Measurements from ENCODE around the gene ACO2. TPM values are rescaled to one million over a fixed set of nuclear protein-coding genes. Genes with fewer than 3 reads are reported as not detected.

Gene ACO2
- total and polyA plus RNA-seq, 2 of the 8 experiments (the other 6 are each of a cell fraction or from before 2014, with no cell fraction given), result 52.8 to 75.4 TPM

DNA sequence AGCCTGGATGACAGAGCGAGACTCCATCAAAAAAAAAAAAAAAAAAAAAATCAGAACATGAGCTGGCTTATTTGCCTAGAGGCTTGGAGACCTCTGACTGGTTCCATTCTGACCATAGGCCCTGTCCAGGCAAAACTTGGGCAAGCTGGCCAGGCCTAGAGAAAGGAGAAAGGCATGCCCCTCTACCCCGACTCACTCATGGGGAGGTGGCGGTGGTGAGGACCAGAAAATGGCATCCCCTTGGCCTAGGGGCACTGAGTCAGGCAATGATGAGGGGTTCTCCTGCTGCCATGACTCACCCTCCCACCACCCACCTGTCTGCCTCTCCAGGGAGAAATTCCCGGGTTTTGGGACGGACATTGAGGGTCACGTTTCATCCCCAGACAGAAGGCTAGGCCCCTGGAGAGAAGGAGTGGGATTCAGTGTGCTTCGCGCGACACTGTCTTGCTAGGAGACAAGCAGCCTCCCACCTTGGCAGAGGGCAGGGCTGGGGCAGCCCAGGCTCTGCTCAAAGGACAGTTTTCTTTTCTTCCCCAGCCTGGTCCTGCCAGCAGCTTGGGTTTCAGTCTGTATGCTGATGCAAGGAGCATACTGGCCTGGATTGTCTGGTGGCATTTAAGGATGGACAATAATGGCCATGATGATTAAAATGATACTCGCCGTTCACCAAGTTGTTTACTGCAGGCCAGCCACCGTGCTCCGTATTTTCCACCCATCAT lies 39.5 kb upstream of the ACO2 start:
- no peak overlapping the region for H3K9ac ChIP-seq (replicated peaks in 1 of 4; ENCODE audit: extremely low read depth in 1 of 4, low read depth in 3 of 4, low read length in 3 of 4)
- CTCF ChIA-PET (ENCODE audit: partially characterized antibody), result interaction anchor here (0.6 to 4.1 kb wide), 5 partner anchors 26 to 100 kb away, joined by 3 to 18 read pairs (median 3); no protein-coding TSS in a partner anchor
- H4K20me1 ChIP-seq (replicated peaks in 1 of 2; ENCODE audit: control insufficient read depth in 1 of 2, insufficient read depth in 2 of 2, low read length in 2 of 2), result peaks cover 0 to 2% of the 10 kb centered on the region in 2 experiments
- H3K4me2 ChIP-seq (ENCODE audit: insufficient read depth in 1 of 2, low read depth in 2 of 2, low read length in 2 of 2), result no peak overlapping the region
- no peak overlapping the region for H3K23ac ChIP-seq (ENCODE audit: insufficient read length)
- no peak overlapping the region for H3K4me3 ChIP-seq (ENCODE audit: extremely low read depth in 1 of 4, insufficient read depth in 2 of 4, low read depth in 3 of 4, low read length in 4 of 4)
- POLR2A ChIA-PET (ENCODE audit: partially characterized antibody), result interaction anchor here (0.6 to 2.9 kb wide), 9 partner anchors 10 to 145 kb away, joined by 3 to 21 read pairs (median 4); partner anchors contain the start of gene TOB2
- H3K9me3 ChIP-seq (ENCODE audit: insufficient read depth in 2 of 2, low read depth in 1 of 2, low read length in 1 of 2), result no peaks in the 10 kb centered on the region
- H2AFZ ChIP-seq (ENCODE audit: low read length), result no peak overlapping the region
- no peak overlapping the region for H2BK5ac ChIP-seq (ENCODE audit: low read depth, low read length)
- H2BK15ac ChIP-seq (ENCODE audit: low read length), result no peak overlapping the region
- FAIRE-seq (no peak), DNase-seq (ENCODE audit: low read depth in 1 of 2, low spot score in 2 of 2) (no peak)
- H4K91ac ChIP-seq (replicated peaks; ENCODE audit: insufficient read length, low read length), result no peak overlapping the region
- no peak overlapping the region for H2AK5ac ChIP-seq (ENCODE audit: low read depth, low read length)
- no peak overlapping the region for H4K5ac ChIP-seq (ENCODE audit: insufficient read length, low read depth, low read length)
- no peaks in the 10 kb centered on the region for H3K23me2 ChIP-seq (ENCODE audit: low read depth, low read length)
- H3K18ac ChIP-seq (ENCODE audit: extremely low read depth, low read length), result no peak overlapping the region
- H4K8ac ChIP-seq (ENCODE audit: extremely low read depth, insufficient read depth, low read length), result peak overlapping the region; percentile 91
- H3K79me1 ChIP-seq (ENCODE audit: low read depth, low read length), result peaks cover 5% of the 10 kb centered on the region
- no peak overlapping the region; the same call in 1 of the 2 replicates for H2BK20ac ChIP-seq (ENCODE audit: low read length)
- H3K56ac ChIP-seq (replicated peaks; ENCODE audit: insufficient read length, low read depth, low read length), result no peak overlapping the region
- H3K27ac ChIP-seq (ENCODE audit: low read depth, low read length), result no peak overlapping the region
- WGBS, 2 experiments (ENCODE audit: extremely low coverage in 1 of 2, insufficient coverage in 1 of 2, insufficient read length in 1 of 2, insufficient replicate concordance in 2 of 2, low coverage in 1 of 2, low lambda C conversion rate in 2 of 2, missing lambda C conversion rate in 1 of 2), result 89% methylated on average over 10 of the region's 13 CpGs; no CpG with 5 or more reads in 1 of the 2 experiments
- no peaks in the 10 kb centered on the region for H3K27me3 ChIP-seq (replicated peaks in 1 of 4; ENCODE audit: control insufficient read depth in 3 of 4, extremely low read depth in 1 of 4, insufficient read depth in 3 of 4, low read length in 3 of 4)
- H3K4me1 ChIP-seq (replicated peaks in 1 of 4; ENCODE audit: control insufficient read depth in 3 of 4, insufficient read depth in 4 of 4, low read length in 3 of 4), result no peaks in the 10 kb centered on the region; a peak in 1 of 7 replicates
- no peak overlapping the region for H2BK12ac ChIP-seq (ENCODE audit: low read depth, low read length)
- no peak overlapping the region for H3K14ac ChIP-seq (ENCODE audit: insufficient read length)
- peaks cover 0 to 9% (median 0%) of the 10 kb centered on the region in 4 experiments; a peak in 4 of 8 replicates for H3K36me3 ChIP-seq (ENCODE audit: control insufficient read depth in 2 of 4, insufficient read depth in 4 of 4, low read length in 3 of 4)
- no peak overlapping the region for H2BK120ac ChIP-seq (replicated peaks; ENCODE audit: low read depth, low read length)
- H3K4ac ChIP-seq (replicated peaks; ENCODE audit: insufficient read length, low read depth, low read length), result no peak overlapping the region
- H3K79me2 ChIP-seq (ENCODE audit: control insufficient read depth in 1 of 2, insufficient read depth in 2 of 2, low read length in 2 of 2), result no peaks in the 10 kb centered on the region
- TF ChIP-seq TCF12 (IDR thresholded peaks at IDR 0.05; ENCODE audit: low read depth, low read length), result no peak
- TF ChIP-seq SIX5 (IDR thresholded peaks at IDR 0.05; ENCODE audit: low read depth, low read length), result no peak
- TF ChIP-seq POU5F1 (IDR thresholded peaks at IDR 0.05; ENCODE audit: low read depth, low read length), result no peak
- TF ChIP-seq ZNF274 (IDR thresholded peaks at IDR 0.05; ENCODE audit: borderline replicate concordance, extremely low read depth, low read length), result no peak
- TF ChIP-seq, protein P1, sequence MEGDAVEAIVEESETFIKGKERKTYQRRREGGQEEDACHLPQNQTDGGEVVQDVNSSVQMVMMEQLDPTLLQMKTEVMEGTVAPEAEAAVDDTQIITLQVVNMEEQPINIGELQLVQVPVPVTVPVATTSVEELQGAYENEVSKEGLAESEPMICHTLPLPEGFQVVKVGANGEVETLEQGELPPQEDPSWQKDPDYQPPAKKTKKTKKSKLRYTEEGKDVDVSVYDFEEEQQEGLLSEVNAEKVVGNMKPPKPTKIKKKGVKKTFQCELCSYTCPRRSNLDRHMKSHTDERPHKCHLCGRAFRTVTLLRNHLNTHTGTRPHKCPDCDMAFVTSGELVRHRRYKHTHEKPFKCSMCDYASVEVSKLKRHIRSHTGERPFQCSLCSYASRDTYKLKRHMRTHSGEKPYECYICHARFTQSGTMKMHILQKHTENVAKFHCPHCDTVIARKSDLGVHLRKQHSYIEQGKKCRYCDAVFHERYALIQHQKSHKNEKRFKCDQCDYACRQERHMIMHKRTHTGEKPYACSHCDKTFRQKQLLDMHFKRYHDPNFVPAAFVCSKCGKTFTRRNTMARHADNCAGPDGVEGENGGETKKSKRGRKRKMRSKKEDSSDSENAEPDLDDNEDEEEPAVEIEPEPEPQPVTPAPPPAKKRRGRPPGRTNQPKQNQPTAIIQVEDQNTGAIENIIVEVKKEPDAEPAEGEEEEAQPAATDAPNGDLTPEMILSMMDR (IDR thresholded peaks at IDR 0.05; ENCODE audit: control extremely low read depth in 1 of 3, insufficient read depth in 1 of 3, low read depth in 1 of 3, low read length in 3 of 3), result no peak
- no peak for TF ChIP-seq GABPA (IDR thresholded peaks at IDR 0.05; ENCODE audit: borderline replicate concordance, insufficient read depth, low read length)
- no peak for TF ChIP-seq CBX5 (IDR thresholded peaks at IDR 0.05; ENCODE audit: low read depth, low read length)
- TF ChIP-seq HDAC6 (IDR thresholded peaks at IDR 0.05; ENCODE audit: low read depth, low read length), result no peak
- TF ChIP-seq SP2 (IDR thresholded peaks at IDR 0.05; ENCODE audit: low read length), result no peak
- TF ChIP-seq RAD21 (IDR thresholded peaks at IDR 0.05 in 1 of 2, conservative IDR thresholded peaks at IDR 0.05 in 1 of 2; ENCODE audit: low read depth in 2 of 2, low read length in 2 of 2), result no peak

Data from H1 (cell line).